DOHH2 (cell line): ENCODE data around the gene IER3.

Source experiments
- CTCF ChIP-seq: fragments of 200-600 bp; sonication (generic); IDR thresholded peaks from one replicate; pipeline ENCODE4 v1.5.1; 2014; ENCODE audit warnings: antibody characterized with exemption, mild to moderate bottlenecking, low read depth, low read length; ENCODE audit not compliant: poor library complexity, severe bottlenecking
- EZH2phosphoT487 ChIP-seq: fragments of 200-600 bp; sonication (generic); IDR thresholded peaks from 2 replicates; pipeline ENCODE4 v1.6.1; 2017; ENCODE audit warnings: borderline replicate concordance, mild to moderate bottlenecking, antibody characterized with exemption, low read length, moderate library complexity, mixed read lengths

DNA sequence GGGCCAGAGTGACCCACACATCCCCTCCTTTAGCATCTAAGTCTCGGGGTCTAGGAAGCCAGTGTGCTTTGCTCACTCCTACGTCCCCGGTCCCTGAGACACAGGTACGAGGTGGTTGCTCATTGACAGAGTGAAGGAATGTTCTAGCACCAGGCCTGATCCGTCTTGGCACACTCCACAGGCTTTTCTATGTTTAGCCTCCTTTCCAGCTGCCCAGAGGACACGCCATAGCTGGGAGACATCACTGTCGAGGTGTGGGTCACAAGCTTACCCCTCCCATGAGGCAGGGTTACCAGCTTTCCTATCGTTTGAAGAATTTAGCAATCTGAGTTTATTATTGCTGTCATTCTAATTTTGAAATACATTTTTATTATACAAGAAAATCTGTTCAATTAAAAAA is 30.4 kb upstream of the IER3 start:
- TF ChIP-seq CTCF (no peak), EZH2phosphoT487 (no peak)
